Lung (tissue), 12 donors: Measurements from ENCODE around the gene IAH1. TPM values are rescaled to one million over a fixed set of nuclear protein-coding genes. Genes with fewer than 3 reads are reported as not detected.

Source experiments
- ATAC-seq: fragments of 200-7000 bp; cut with Tn5 transposase; one replicate; pipeline ENCODE4 v1.9.1; 2020; ENCODE audit warnings: moderate number of reproducible peaks; ENCODE audit not compliant: insufficient read depth, low FRiP score
- DNase-seq, 3 donors: peaks; one replicate each; pipeline ENCODE4 v3.0.0-alpha.2; 2013 to 2017
- H3K27ac ChIP-seq, 2 donors: one replicate each; pipeline ENCODE4 v1.5.1; 2013; ENCODE audit warnings: mild to moderate bottlenecking in 2 of 2, moderate library complexity in 2 of 2, control low read depth in 1 of 2, inconsistent platforms in 1 of 2, low read depth in 1 of 2, low read length in 1 of 2
- H3K27me3 ChIP-seq, 3 donors: one replicate each; pipeline ENCODE4 v1.5.1; 2013; ENCODE audit warnings: low read length in 2 of 3; ENCODE audit not compliant: control insufficient read depth in 3 of 3, insufficient read depth in 3 of 3
- H3K36me3 ChIP-seq, 4 donors: one replicate each; pipeline ENCODE4 v1.5.1; 2013; ENCODE audit warnings: low read length in 4 of 4, mild to moderate bottlenecking in 1 of 4, moderate library complexity in 1 of 4; ENCODE audit not compliant: control insufficient read depth in 4 of 4, insufficient read depth in 4 of 4
- H3K4me1 ChIP-seq, 5 donors: one replicate each; pipeline ENCODE4 v1.5.1; 2013; ENCODE audit warnings: low read length in 5 of 5, mild to moderate bottlenecking in 2 of 5, moderate library complexity in 1 of 5; ENCODE audit not compliant: control insufficient read depth in 5 of 5, insufficient read depth in 5 of 5
- H3K4me3 ChIP-seq: one replicate; pipeline ENCODE4 v1.5.1; 2013; ENCODE audit warnings: mild to moderate bottlenecking, control low read depth, moderate library complexity
- H3K9ac ChIP-seq, 2 donors: one replicate each; pipeline ENCODE4 v1.5.1; 2013; ENCODE audit warnings: low read length in 2 of 2, control low read depth in 1 of 2; ENCODE audit not compliant: insufficient read depth in 1 of 2
- H3K9me3 ChIP-seq, 4 donors: one replicate each; pipeline ENCODE4 v1.5.1; 2013; ENCODE audit warnings: low read length in 3 of 4, mild to moderate bottlenecking in 1 of 4, moderate library complexity in 1 of 4; ENCODE audit not compliant: control insufficient read depth in 4 of 4, insufficient read depth in 3 of 4
- CTCF ChIP-seq: IDR thresholded peaks from 2 replicates; pipeline ENCODE4 v1.5.1; 2012; ENCODE audit warnings: mild to moderate bottlenecking; ENCODE audit errors: control extremely low read depth, extremely low read depth
- WGBS, 2 donors: extraction: QIAGEN DNeasy Blood & Tissue Kit; methylation state at CpG; one replicate each; pipeline ENCODE4 v1.1.7; 2013; 5-methylcytosine and 5-hydroxymethylcytosine counted together
- polyA plus RNA-seq, 2 donors: library from polyadenylated mRNA; stranded (reverse); fragments of 200-250 nt; gene quantifications; one replicate each; pipeline ENCODE4 v1.2.1, GENCODE V29; 2013
- total RNA-seq, 2 donors: library from RNA; depleted of rRNA in 1 of 2; stranded (reverse); fragments of >200 nt in 1 of 2; gene quantifications; one replicate each; pipeline ENCODE4 v1.2.1, GENCODE V29; 2014 to 2021
- donor health status: control.
- donor health status: control.
- donor health status: Bipolar disorder and iron deficiency.
- donor health status: healthy.
- donor health status: DM: yes; HTN: yes; CAD: no.

Gene IAH1
- total and polyA plus RNA-seq, 4 donors: 29.4 to 73.5 (median 43.5) TPM

GRCh38 chr2:9538000-9538507, 63.7 kb downstream of the IAH1 start:
- no peak overlapping the region for H3K4me3 ChIP-seq
- H3K9ac ChIP-seq: peak overlapping the region in 1 of 2 donors; percentile 35
- H3K36me3 ChIP-seq: peaks cover 0 to 9% (median 6%) of the 10 kb centered on the region in 4 donors
- H3K27ac ChIP-seq: no peak overlapping the region
- peak; percentile 58 for ATAC-seq
- peak in 2 of 3 donors; percentile 76 to 78 for DNase-seq
- H3K9me3 ChIP-seq: no peaks in the 10 kb centered on the region
- peaks cover 0 to 14% (median 0%) of the 10 kb centered on the region in 5 donors for H3K4me1 ChIP-seq
- no peaks in the 10 kb centered on the region for H3K27me3 ChIP-seq
- no peak for TF ChIP-seq CTCF
- WGBS, 2 donors: 23 to 36% methylated on average over 2 of the region's 2 CpGs

Other genes starting within 250 kb of the IAH1 start
- gene ITGB1BP1, start 51.0 kb upstream of the IAH1 start, total RNA-seq: 10 to 100 TPM; 32.4 to 75.6 TPM
- 100 to 1,000 TPM in 1 of 2 donors, 10 to 100 TPM in 1; 49.7 to 100 TPM for gene ITGB1BP1, start 51.0 kb upstream of the IAH1 start, polyA plus RNA-seq
- 10 to 100 TPM; 23.7 to 25.9 TPM for gene CPSF3, start 50.9 kb upstream of the IAH1 start, total RNA-seq
- gene CPSF3, start 50.9 kb upstream of the IAH1 start, polyA plus RNA-seq: 10 to 100 TPM; 15.6 to 17.8 TPM
- gene ADAM17, start 81.3 kb downstream of the IAH1 start, total RNA-seq: 10 to 100 TPM; 52.8 to 56.1 TPM
- gene ADAM17, start 81.3 kb downstream of the IAH1 start, polyA plus RNA-seq: 10 to 100 TPM; 16.8 to 29.6 TPM
- gene YWHAQ, start 156.4 kb downstream of the IAH1 start, total RNA-seq: 100 to 1,000 TPM; 271 to 275 TPM
- gene YWHAQ, start 156.4 kb downstream of the IAH1 start, polyA plus RNA-seq: 100 to 1,000 TPM in 1 of 2 donors, 10 to 100 TPM in 1; 94.6 to 173 TPM